Measurements from ENCODE around the gene MEIOC. TPM values are rescaled to one million over a fixed set of nuclear protein-coding genes. Genes with fewer than 3 reads are reported as not detected.
"Not testable (repeated sequence)": the region's sequence is repeated elsewhere in the genome, so short reads cannot be mapped to it uniquely, and the experiment has no call there.

MEIOC gene
- total RNA-seq, 6 experiments from 2014 or later = not detected

DNA sequence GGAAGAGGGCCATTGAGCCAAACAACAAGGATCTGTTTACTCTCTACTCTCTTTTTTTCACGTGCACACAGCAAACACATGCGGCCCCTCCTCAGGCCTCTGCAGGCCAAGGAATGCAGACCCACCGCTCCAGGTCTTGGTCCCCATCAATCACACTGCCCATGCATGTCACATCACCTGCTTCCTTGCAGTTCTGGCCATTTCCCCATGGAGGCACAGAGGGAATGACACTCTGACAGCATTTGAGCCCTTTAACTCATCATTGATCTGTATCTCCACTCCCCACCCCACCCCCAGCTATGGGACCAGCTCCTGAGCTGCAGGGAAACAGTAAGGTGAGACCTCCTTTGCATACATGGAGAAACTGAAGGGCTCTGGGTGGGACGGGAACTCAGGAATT is 45.9 kb upstream of the MEIOC start:
- Histone ChIP-seq H3K9me3 (no peaks in the 10 kb centered on the region), H3K27me3 (no peaks in the 10 kb centered on the region), H3K27ac (no peak overlapping the region), H3K4me3 (no peak overlapping the region), H3K4me1 (no peaks in the 10 kb centered on the region), H3K36me3 (no peaks in the 10 kb centered on the region)
- 34% methylated on average over 4 of the region's 4 CpGs for WGBS (ENCODE audit: insufficient coverage, low coverage, low lambda C conversion rate, missing lambda C conversion rate)
- ATAC-seq (peak in 1 of 4 donors; percentile 7), DNase-seq (no peak)
- intact Hi-C loops (cut with DNase I) = no loop called here
- no peak for TF ChIP-seq POLR2A (IDR thresholded peaks at IDR 0.05)
- no peak for TF ChIP-seq CTCF (IDR thresholded peaks at IDR 0.05)

DNA sequence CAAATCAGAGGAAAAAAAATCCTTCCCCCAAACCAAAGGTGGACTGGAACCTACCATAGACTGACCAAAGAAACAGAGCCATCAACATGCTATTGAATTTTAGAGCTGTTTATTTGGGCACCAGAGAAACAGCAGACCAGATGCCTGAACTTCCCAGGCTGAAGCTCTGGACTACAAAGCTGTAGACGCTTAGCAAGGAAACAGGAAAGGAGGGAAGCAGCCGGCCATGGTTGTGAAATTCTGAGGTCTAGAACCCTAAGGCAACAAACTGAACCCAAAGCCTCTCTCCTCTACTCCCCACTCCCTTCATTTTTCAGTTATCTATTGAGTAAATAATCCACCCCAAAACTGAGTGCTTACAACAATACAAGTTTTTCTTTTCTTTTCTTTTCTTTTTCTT is 45.4 kb upstream of the MEIOC start:
- no peak overlapping the region for H3K27ac ChIP-seq
- 11% methylated on average over 2 of the region's 2 CpGs for WGBS (ENCODE audit: insufficient coverage, low coverage, low lambda C conversion rate, missing lambda C conversion rate)
- ATAC-seq (no peak), DNase-seq (no peak)
- no peak overlapping the region for H3K4me3 ChIP-seq
- no peaks in the 10 kb centered on the region for H3K27me3 ChIP-seq
- H3K36me3 ChIP-seq = no peaks in the 10 kb centered on the region
- no peak for TF ChIP-seq POLR2A (IDR thresholded peaks at IDR 0.05)
- TF ChIP-seq CTCF (IDR thresholded peaks at IDR 0.05) = no peak
- intact Hi-C loops (cut with DNase I) = no loop called here
- no peaks in the 10 kb centered on the region for H3K9me3 ChIP-seq
- H3K4me1 ChIP-seq = no peaks in the 10 kb centered on the region

DNA sequence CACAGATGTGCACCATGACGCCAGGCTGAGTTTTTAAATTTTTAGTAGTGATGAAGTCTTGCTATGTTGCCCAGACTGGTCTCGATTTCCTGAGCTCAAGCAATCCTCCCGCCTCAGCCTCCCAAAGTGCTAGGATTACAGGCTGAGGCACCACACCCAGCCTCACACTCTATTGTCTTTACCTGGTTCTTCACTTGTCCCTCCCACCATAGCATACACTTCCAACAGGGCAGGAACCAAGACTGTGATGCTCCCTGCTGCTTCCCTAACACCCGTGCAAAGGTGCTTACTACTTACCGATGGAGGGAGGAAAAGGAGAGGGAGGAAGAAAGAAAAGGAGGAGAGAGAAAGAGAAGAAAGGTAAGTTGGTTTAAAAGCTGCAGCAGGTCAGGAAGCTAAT is 41.4 kb upstream of the MEIOC start:
- TF ChIP-seq CTCF (IDR thresholded peaks at IDR 0.05) = no peak
- no peak for TF ChIP-seq POLR2A (IDR thresholded peaks at IDR 0.05)
- Histone ChIP-seq H3K9me3 (no peaks in the 10 kb centered on the region), H3K36me3 (no peaks in the 10 kb centered on the region), H3K4me1 (no peaks in the 10 kb centered on the region), H3K27me3 (no peaks in the 10 kb centered on the region), H3K27ac (no peak overlapping the region), H3K4me3 (no peak overlapping the region)
- intact Hi-C loops (cut with DNase I) = no loop called here
- WGBS (ENCODE audit: insufficient coverage, low coverage, low lambda C conversion rate, missing lambda C conversion rate) = 44% methylated on average over 4 of the region's 5 CpGs
- DNase-seq = peak in 1 of 3 donors; percentile 5
- no peak for ATAC-seq

- 53% methylated on average over 2 of the region's 9 CpGs for WGBS (ENCODE audit: insufficient coverage, low coverage, low lambda C conversion rate, missing lambda C conversion rate)
- H3K36me3 ChIP-seq; intact Hi-C loops (cut with DNase I); H3K27me3 ChIP-seq; H3K4me3 ChIP-seq; H3K9me3 ChIP-seq; H3K27ac ChIP-seq; H3K4me1 ChIP-seq; ATAC-seq: not testable (repeated sequence)
- DNase-seq = peak in 1 of 3 donors; percentile 4
Observed at GRCh38 chr17:44618652-44619051, 37.6 kb upstream of the MEIOC start.

DNA sequence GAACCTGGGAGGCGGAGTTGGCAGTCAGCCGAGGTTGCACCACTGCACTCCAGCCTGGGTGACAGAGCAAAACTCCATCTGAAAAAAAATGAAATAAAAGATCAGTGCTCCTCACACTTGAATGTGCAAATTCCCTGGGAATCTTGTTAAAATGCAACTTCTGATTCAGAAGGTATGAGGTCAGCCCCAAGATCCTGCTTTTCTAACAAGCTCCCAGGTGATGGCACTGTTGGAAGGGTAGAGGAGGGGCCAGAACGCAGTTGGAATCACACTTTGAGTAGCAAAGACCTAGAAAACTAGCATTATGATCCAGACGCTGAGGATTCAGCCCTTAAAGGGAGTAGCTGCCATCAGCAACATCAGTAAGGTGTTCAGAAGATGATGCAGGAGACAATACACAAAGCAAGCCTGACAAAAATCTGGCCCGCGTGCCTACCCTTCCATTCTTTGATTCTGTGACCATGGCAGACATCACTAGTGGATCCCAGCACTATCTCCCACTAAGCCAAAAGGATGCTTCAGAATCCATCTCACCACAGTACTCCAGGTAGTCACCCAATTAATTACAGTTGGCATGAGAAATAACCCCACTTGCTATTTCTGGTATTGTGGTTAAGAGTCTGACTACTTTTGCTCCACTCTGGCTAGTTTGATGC is 33.1 kb upstream of the MEIOC start:
- intact Hi-C loops (cut with DNase I) = no loop called here
- no peak for ATAC-seq
- no peaks in the 10 kb centered on the region for H3K9me3 ChIP-seq

More for the DNA sequence above, 33.1 kb upstream of the MEIOC start:
- 72% methylated on average over 4 of the region's 6 CpGs for WGBS (ENCODE audit: insufficient coverage, low coverage, low lambda C conversion rate, missing lambda C conversion rate)
- no peak for DNase-seq
- H3K36me3 ChIP-seq = no peaks in the 10 kb centered on the region
- no peaks in the 10 kb centered on the region for H3K4me1 ChIP-seq
- H3K4me3 ChIP-seq = no peak overlapping the region
- H3K27ac ChIP-seq = no peak overlapping the region
- H3K27me3 ChIP-seq = no peaks in the 10 kb centered on the region
- no peak for TF ChIP-seq POLR2A (IDR thresholded peaks at IDR 0.05)
- TF ChIP-seq CTCF (IDR thresholded peaks at IDR 0.05) = no peak
